Stimulated activated CD8-positive, alpha-beta memory T cell treated with anti-CD3 and anti-CD28 coated beads, Interleukin-4, amount 100 ng/mL, for 4 hours (primary cell): ENCODE data around the gene SH3BP2.
A peak's percentile ranks its signal among the peaks of the same experiment; 100 is the strongest.

Source experiments
- DNase-seq, 2 donors: peaks; one replicate each; pipeline ENCODE4 v3.0.0-alpha.2; 2020; ENCODE audit warnings: low read depth in 2 of 2, low spot score in 1 of 2

SH3BP2 gene

GRCh38 chr4:2831611-2832308 is 38.9 kb downstream of the SH3BP2 start:
- DNase-seq: no peak

GRCh38 chr4:2832309-2832980 is 39.6 kb downstream of the SH3BP2 start:
- no peak for DNase-seq

- no peak for DNase-seq
These were observed 40.2 kb downstream of the SH3BP2 start for GRCh38 chr4:2832981-2833670.

GRCh38 chr4:2833671-2834000 is 40.8 kb downstream of the SH3BP2 start:
- no peak for DNase-seq

- DNase-seq: no peak
These were observed 41.4 kb downstream of the SH3BP2 start for GRCh38 chr4:2834001-2834921.

GRCh38 chr4:2835978-2836377 is 43.1 kb downstream of the SH3BP2 start:
- no peak for DNase-seq

- no peak for DNase-seq
These were observed 43.5 kb downstream of the SH3BP2 start for GRCh38 chr4:2836391-2836859.

- no peak for DNase-seq
These were observed 44.4 kb downstream of the SH3BP2 start for GRCh38 chr4:2837110-2837903.

- DNase-seq: peak in 1 of 2 donors; percentile 41
These were observed 45.1 kb downstream of the SH3BP2 start for GRCh38 chr4:2837904-2838496.

GRCh38 chr4:2839060-2839459 is 46.2 kb downstream of the SH3BP2 start:
- DNase-seq: no peak

- no peak for DNase-seq
These were observed 49.9 kb downstream of the SH3BP2 start for GRCh38 chr4:2842687-2843262.

GRCh38 chr4:2843263-2843940 is 50.5 kb downstream of the SH3BP2 start, which contains the start of gene ADD1:
Gene ADD1, plus strand, starts transcription at chr4:2843844. Its CDS starts 32,072 bp downstream, at chr4:2875916.
- peak; percentile 81 to 91 for DNase-seq

GRCh38 chr4:2843941-2844584 is 51.2 kb downstream of the SH3BP2 start:
- DNase-seq: no peak

- no peak for DNase-seq
These were observed 53.3 kb downstream of the SH3BP2 start for GRCh38 chr4:2846172-2846571.

- no peak for DNase-seq
These were observed 54.5 kb downstream of the SH3BP2 start for GRCh38 chr4:2847302-2847871.

- DNase-seq: no peak
These were observed 55.6 kb downstream of the SH3BP2 start for GRCh38 chr4:2848449-2848848.

GRCh38 chr4:2849267-2850152 is 56.6 kb downstream of the SH3BP2 start:
- DNase-seq: no peak
